Activated naive CD8-positive, alpha-beta T cell treated with anti-CD3 and anti-CD28 coated beads, Interleukin-2, amount 10 ng/mL, durations not matched to agents 7 days and 5 days (primary cell): Measurements from ENCODE around the gene SPIRE2. TPM values are rescaled to one million over a fixed set of nuclear protein-coding genes. Genes with fewer than 3 reads are reported as not detected.

Experiments
- ATAC-seq: fragments of 150-1000 bp; cut with Tn5 transposase; one replicate; pipeline ENCODE4 v1.10.0; 2021; ENCODE audit warnings: low read depth, moderate library complexity
- POLR2A ChIA-PET: fragments of 350-600 bp; sonication (Branson Sonifier 250); formaldehyde crosslinking; loops from one replicate; lab custom pipeline; 2021; ENCODE audit warnings: antibody characterized with exemption; lab: Charles Lee
- DNase-seq: peaks from one replicate; pipeline ENCODE4 v3.0.0; 2021
- H3K27ac Mint-ChIP-seq: one replicate; pipeline ENCODE4 v1.8.0; 2022; ENCODE audit warnings: mild to moderate bottlenecking, mixed read lengths
- H3K27me3 Mint-ChIP-seq: one replicate; pipeline ENCODE4 v1.8.0; 2022; ENCODE audit warnings: mild to moderate bottlenecking, moderate library complexity, mixed read lengths
- H3K36me3 Mint-ChIP-seq: one replicate; pipeline ENCODE4 v1.8.0; 2021; ENCODE audit warnings: mild to moderate bottlenecking, mixed read lengths
- H3K4me1 Mint-ChIP-seq: one replicate; pipeline ENCODE4 v1.8.0; 2021; ENCODE audit warnings: mixed read lengths
- H3K4me3 Mint-ChIP-seq: one replicate; pipeline ENCODE4 v1.8.0; 2022; ENCODE audit warnings: mild to moderate bottlenecking, moderate library complexity, mixed read lengths
- H3K9me3 Mint-ChIP-seq: one replicate; pipeline ENCODE4 v1.8.0; 2021; ENCODE audit warnings: mixed read lengths
- total RNA-seq, 2 experiments: library from RNA; stranded (reverse); gene quantifications; one replicate each; pipeline ENCODE4 v1.2.3, GENCODE V29; 2021

SPIRE2 gene
- total RNA-seq, 2 experiments from 2014 or later = 1.5 to 1.8 TPM

GRCh38 chr16:89905511-89906139 is 77.3 kb downstream of the SPIRE2 start:
- POLR2A ChIA-PET = interaction anchor here (1.2 kb wide), 1 partner anchor 32 kb away, joined by 5 read pairs; the partner anchor contains the start of gene TCF25
- DNase-seq = no peak
- Mint-ChIP-seq H3K27ac (no peak overlapping the region), H3K4me1 (peaks cover 2% of the 10 kb centered on the region), H3K4me3 (no peak overlapping the region), H3K9me3 (no peaks in the 10 kb centered on the region), H3K27me3 (no peaks in the 10 kb centered on the region), H3K36me3 (peaks cover 22% of the 10 kb centered on the region)
- ATAC-seq = no peak

GRCh38 chr16:89906140-89907025 is 78.1 kb downstream of the SPIRE2 start:
- no peak overlapping the region for H3K27ac Mint-ChIP-seq
- H3K4me1 Mint-ChIP-seq = peaks cover 2% of the 10 kb centered on the region
- no peak overlapping the region for H3K4me3 Mint-ChIP-seq
- no peaks in the 10 kb centered on the region for H3K27me3 Mint-ChIP-seq
- no peak for DNase-seq
- H3K9me3 Mint-ChIP-seq = no peaks in the 10 kb centered on the region
- POLR2A ChIA-PET = no interaction called here
- ATAC-seq = no peak
- H3K36me3 Mint-ChIP-seq = peaks cover 24% of the 10 kb centered on the region

- Mint-ChIP-seq H3K36me3 (peaks cover 26% of the 10 kb centered on the region), H3K27me3 (no peaks in the 10 kb centered on the region), H3K4me1 (peaks cover 2% of the 10 kb centered on the region), H3K9me3 (no peaks in the 10 kb centered on the region), H3K27ac (no peak overlapping the region), H3K4me3 (no peak overlapping the region)
- no peak for ATAC-seq
- DNase-seq = no peak
- POLR2A ChIA-PET = no interaction called here
Observed at GRCh38 chr16:89907055-89907814, 79.0 kb downstream of the SPIRE2 start.

- H3K4me1 Mint-ChIP-seq = peaks cover 4% of the 10 kb centered on the region
- peaks cover 26% of the 10 kb centered on the region for H3K36me3 Mint-ChIP-seq
- POLR2A ChIA-PET = interaction anchor here (1.1 to 1.5 kb wide), 2 partner anchors 35 to 45 kb away, joined by 3 to 6 read pairs; partner anchors contain the start of gene TCF25
- H3K27me3 Mint-ChIP-seq = no peaks in the 10 kb centered on the region
- no peak for DNase-seq
- H3K9me3 Mint-ChIP-seq = no peaks in the 10 kb centered on the region
- no peak overlapping the region for H3K27ac Mint-ChIP-seq
- ATAC-seq = no peak
- H3K4me3 Mint-ChIP-seq = no peak overlapping the region
Observed at GRCh38 chr16:89908236-89908635, 80.0 kb downstream of the SPIRE2 start.

GRCh38 chr16:89909777-89910716 is 81.8 kb downstream of the SPIRE2 start:
- Mint-ChIP-seq H3K27me3 (no peaks in the 10 kb centered on the region), H3K4me3 (no peak overlapping the region), H3K9me3 (no peaks in the 10 kb centered on the region), H3K36me3 (peaks cover 30% of the 10 kb centered on the region), H3K27ac (no peak overlapping the region), H3K4me1 (peaks cover 5% of the 10 kb centered on the region)
- POLR2A ChIA-PET = no interaction called here
- ATAC-seq (peak; percentile 82), DNase-seq (peak; percentile 78)

GRCh38 chr16:89910717-89911354 is 82.6 kb downstream of the SPIRE2 start:
- POLR2A ChIA-PET = interaction anchor here (1.4 kb wide), 1 partner anchor 13 kb away, joined by 3 read pairs; no protein-coding TSS in a partner anchor
- H3K4me3 Mint-ChIP-seq = no peak overlapping the region
- peaks cover 28% of the 10 kb centered on the region for H3K36me3 Mint-ChIP-seq
- H3K4me1 Mint-ChIP-seq = peaks cover 5% of the 10 kb centered on the region
- ATAC-seq (peak; percentile 13), DNase-seq (no peak)
- no peaks in the 10 kb centered on the region for H3K27me3 Mint-ChIP-seq
- no peaks in the 10 kb centered on the region for H3K9me3 Mint-ChIP-seq
- H3K27ac Mint-ChIP-seq = no peak overlapping the region

GRCh38 chr16:89911375-89911774 is 83.1 kb downstream of the SPIRE2 start:
- no peak for DNase-seq
- no peaks in the 10 kb centered on the region for H3K9me3 Mint-ChIP-seq
- peaks cover 4% of the 10 kb centered on the region for H3K27me3 Mint-ChIP-seq
- H3K27ac Mint-ChIP-seq = no peak overlapping the region
- no peak for ATAC-seq
- POLR2A ChIA-PET = interaction anchor here (1.4 kb wide), 1 partner anchor 13 kb away, joined by 3 read pairs; no protein-coding TSS in a partner anchor
- peaks cover 5% of the 10 kb centered on the region for H3K4me1 Mint-ChIP-seq
- no peak overlapping the region for H3K4me3 Mint-ChIP-seq
- H3K36me3 Mint-ChIP-seq = peaks cover 24% of the 10 kb centered on the region

GRCh38 chr16:89912143-89912542 is 83.9 kb downstream of the SPIRE2 start:
- DNase-seq = no peak
- Mint-ChIP-seq H3K27ac (no peak overlapping the region), H3K9me3 (no peaks in the 10 kb centered on the region), H3K4me3 (no peak overlapping the region), H3K36me3 (peaks cover 16% of the 10 kb centered on the region), H3K4me1 (peaks cover 6% of the 10 kb centered on the region), H3K27me3 (peaks cover 7% of the 10 kb centered on the region)
- ATAC-seq = no peak
- POLR2A ChIA-PET = interaction anchor here (1.4 kb wide), 1 partner anchor 12 kb away, joined by 3 read pairs; no protein-coding TSS in a partner anchor

- no peak for ATAC-seq
- POLR2A ChIA-PET = interaction anchor here (1.4 kb wide), 1 partner anchor 12 kb away, joined by 3 read pairs; no protein-coding TSS in a partner anchor
Observed at GRCh38 chr16:89912627-89913026, 84.4 kb downstream of the SPIRE2 start.

GRCh38 chr16:89913408-89914387 is 85.4 kb downstream of the SPIRE2 start:
- no peak for DNase-seq
- Mint-ChIP-seq H3K4me1 (peaks cover 14% of the 10 kb centered on the region), H3K9me3 (no peaks in the 10 kb centered on the region), H3K27ac (no peak overlapping the region), H3K36me3 (peaks cover 12% of the 10 kb centered on the region), H3K27me3 (peaks cover 8% of the 10 kb centered on the region), H3K4me3 (no peak overlapping the region)
- POLR2A ChIA-PET = no interaction called here
- ATAC-seq = no peak

More at GRCh38 chr16:89912627-89913026, 84.4 kb downstream of the SPIRE2 start:
- peaks cover 16% of the 10 kb centered on the region for H3K36me3 Mint-ChIP-seq
- peaks cover 7% of the 10 kb centered on the region for H3K27me3 Mint-ChIP-seq
- DNase-seq = no peak
- no peak overlapping the region for H3K27ac Mint-ChIP-seq
- H3K4me1 Mint-ChIP-seq = peaks cover 10% of the 10 kb centered on the region
- no peak overlapping the region for H3K4me3 Mint-ChIP-seq
- H3K9me3 Mint-ChIP-seq = no peaks in the 10 kb centered on the region
